Activated T-cell treated with anti-CD3 and anti-CD28 coated beads, Interleukin-2, amount 50 U/mL, for 4 hours (primary cell): ENCODE data around the gene RIC8B. TPM values are rescaled to one million over a fixed set of nuclear protein-coding genes. Genes with fewer than 3 reads are reported as not detected.
"Not testable (repeated sequence)": the region's sequence is repeated elsewhere in the genome, so short reads cannot be mapped to it uniquely, and the experiment has no call there.

Source experiments
- ATAC-seq, 2 donors: fragments of 200-7000 bp; cut with Tn5 transposase; one replicate each; pipeline ENCODE4 v1.10.0; 2021
- DNase-seq: peaks from one replicate; pipeline ENCODE4 v3.0.0-alpha.2; 2020
- H3K27me3 Mint-ChIP-seq: one replicate; pipeline ENCODE4 v1.8.0; 2021; ENCODE audit warnings: low read depth, mixed read lengths
- H3K36me3 Mint-ChIP-seq: one replicate; pipeline ENCODE4 v1.8.0; 2022; ENCODE audit warnings: mixed read lengths; ENCODE audit not compliant: insufficient read depth
- H3K4me1 Mint-ChIP-seq: one replicate; pipeline ENCODE4 v1.8.0; 2021; ENCODE audit warnings: low read depth, mixed read lengths
- H3K4me3 Mint-ChIP-seq: one replicate; pipeline ENCODE4 v1.8.0; 2021; ENCODE audit warnings: mild to moderate bottlenecking, moderate library complexity, mixed read lengths
- H3K9me3 Mint-ChIP-seq: one replicate; pipeline ENCODE4 v1.8.0; 2021; ENCODE audit warnings: mixed read lengths
- total RNA-seq, 3 donors: library from RNA; stranded (reverse); gene quantifications; one replicate each; pipeline ENCODE4 v1.2.1, GENCODE V29; 2021

RIC8B gene, protein sequence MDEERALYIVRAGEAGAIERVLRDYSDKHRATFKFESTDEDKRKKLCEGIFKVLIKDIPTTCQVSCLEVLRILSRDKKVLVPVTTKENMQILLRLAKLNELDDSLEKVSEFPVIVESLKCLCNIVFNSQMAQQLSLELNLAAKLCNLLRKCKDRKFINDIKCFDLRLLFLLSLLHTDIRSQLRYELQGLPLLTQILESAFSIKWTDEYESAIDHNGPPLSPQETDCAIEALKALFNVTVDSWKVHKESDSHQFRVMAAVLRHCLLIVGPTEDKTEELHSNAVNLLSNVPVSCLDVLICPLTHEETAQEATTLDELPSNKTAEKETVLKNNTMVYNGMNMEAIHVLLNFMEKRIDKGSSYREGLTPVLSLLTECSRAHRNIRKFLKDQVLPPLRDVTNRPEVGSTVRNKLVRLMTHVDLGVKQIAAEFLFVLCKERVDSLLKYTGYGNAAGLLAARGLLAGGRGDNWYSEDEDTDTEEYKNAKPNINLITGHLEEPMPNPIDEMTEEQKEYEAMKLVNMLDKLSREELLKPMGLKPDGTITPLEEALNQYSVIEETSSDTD
- total RNA-seq: 1 to 10 TPM; 7.4 to 8.6 (median 8.1) TPM

DNA sequence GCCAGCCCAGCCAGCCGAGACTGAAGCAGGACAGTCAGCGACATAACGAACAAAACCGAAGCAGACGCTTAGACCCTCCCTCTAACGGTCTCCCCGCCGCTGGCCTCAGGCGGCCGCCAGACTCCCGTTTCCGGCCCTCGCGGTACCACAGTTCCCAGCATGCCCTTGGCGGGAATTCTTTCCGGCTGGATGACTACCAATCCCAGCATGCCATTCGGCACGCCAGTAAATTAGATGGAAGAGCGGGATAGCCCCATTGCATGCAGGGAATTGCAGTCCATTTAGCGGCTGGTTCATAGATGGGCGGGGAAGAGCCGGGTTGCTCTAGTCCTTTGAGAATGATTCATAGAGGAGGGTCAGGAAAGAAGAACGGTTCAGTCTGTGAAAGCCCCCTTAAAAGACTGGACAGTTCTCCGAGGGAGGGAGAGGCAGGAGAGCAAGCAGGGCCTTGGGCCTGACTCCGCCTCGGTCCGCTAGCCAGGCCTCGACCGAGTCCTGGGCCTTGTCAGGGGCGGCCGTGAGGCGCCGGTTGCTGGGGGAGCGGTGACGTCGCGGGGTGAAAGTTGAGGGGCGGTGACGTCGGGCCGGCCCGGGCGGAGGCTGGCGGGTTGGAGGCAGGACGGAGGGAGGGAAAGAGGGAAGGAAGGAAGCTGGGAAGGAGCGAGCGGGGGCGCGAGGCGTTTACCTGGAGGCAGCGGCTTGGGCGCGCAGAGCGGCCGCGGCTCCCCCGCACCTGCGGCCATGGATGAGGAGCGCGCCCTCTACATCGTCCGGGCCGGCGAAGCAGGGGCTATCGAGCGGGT lies at the start of gene RIC8B:
Gene RIC8B, plus strand, starts transcription at position 678 of the 803 bp plus-strand sequence. Its CDS starts 64 bp downstream, at position 742.
- Mint-ChIP-seq H3K4me1 (peaks cover 27% of the 10 kb centered on the region), H3K4me3 (peak within 1 kb of the TSS; percentile 99), H3K36me3 (no peaks in the 10 kb centered on the region), H3K27me3 (no peaks in the 10 kb centered on the region), H3K9me3 (no peaks in the 10 kb centered on the region)
- ATAC-seq: peak; percentile 94
- DNase-seq: peak; percentile 74

DNA sequence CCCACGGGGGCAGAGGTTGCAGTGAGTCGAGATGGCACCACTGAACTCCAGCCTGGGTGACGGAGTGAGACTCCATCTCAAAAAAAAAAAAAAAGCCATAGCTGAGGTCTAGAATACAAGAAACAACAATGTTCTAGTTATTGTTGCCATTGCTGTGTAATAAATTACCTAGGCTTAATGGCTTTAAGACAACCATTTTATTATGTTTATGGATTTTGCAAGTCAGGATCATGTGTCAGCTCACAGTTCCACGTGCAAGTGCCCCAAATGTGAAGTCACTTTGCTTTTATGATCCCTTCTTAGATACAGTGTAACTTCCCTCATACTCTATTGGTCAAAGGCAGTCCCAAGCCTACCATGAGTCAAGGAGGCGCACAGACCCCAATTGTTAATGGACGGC lies 49.5 kb upstream of the RIC8B start:
- Mint-ChIP-seq H3K4me1 (no peaks in the 10 kb centered on the region), H3K27me3 (no peaks in the 10 kb centered on the region), H3K4me3 (no peak overlapping the region), H3K36me3 (no peaks in the 10 kb centered on the region), H3K9me3 (no peaks in the 10 kb centered on the region)
- DNase-seq (no peak), ATAC-seq (no peak)

DNA sequence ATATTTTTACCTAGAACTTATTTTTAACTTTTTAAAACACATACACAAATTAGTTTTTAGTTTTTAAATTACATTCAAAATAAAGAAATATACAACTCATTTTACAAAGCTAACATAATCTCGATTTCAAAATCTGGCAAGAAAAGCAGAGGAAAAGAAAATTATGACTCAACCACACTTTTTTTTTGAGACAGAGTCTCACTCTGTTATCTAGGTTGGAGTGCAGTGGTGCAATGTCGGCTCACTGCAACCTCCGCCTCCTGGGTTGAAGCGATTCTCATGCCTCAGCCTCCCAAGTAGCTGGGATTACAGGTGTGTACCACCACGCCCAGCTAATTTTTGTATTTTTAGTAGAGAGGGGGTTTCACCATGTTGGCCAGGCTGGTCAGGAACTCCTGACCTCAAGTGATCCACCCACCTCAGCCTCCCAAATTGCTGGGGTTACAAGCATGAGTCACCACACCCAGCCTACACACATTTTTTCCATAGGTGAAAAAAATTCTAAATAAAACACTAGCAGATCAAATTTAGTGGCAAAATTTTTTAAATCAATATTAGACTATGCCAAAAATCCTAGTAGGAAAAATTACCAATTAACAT lies 47.8 kb upstream of the RIC8B start:
- DNase-seq, H3K9me3 Mint-ChIP-seq, H3K27me3 Mint-ChIP-seq, H3K36me3 Mint-ChIP-seq, H3K4me1 Mint-ChIP-seq, ATAC-seq, H3K4me3 Mint-ChIP-seq: not testable (repeated sequence)

DNA sequence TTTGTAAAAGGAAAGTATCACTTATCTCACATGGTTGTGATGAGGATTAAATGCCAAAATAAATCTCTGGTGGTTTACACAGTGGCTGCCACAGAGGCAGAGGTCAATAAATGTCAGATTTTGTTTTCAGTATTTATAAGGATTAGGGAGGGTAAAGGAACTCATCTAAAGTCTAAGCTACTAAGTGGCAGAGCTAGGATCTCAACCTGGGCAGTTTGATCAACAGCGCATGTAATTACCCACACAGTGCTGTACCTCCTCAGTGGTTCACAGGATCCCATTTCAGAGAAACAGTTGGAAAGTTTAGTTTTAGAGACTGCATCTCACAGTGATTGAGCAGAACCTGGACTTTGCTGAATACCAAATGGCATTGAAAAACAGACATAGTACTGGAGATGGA lies 44.9 kb upstream of the RIC8B start:
- no peaks in the 10 kb centered on the region for H3K4me1 Mint-ChIP-seq
- no peak overlapping the region for H3K4me3 Mint-ChIP-seq
- H3K9me3 Mint-ChIP-seq: no peaks in the 10 kb centered on the region
- no peaks in the 10 kb centered on the region for H3K27me3 Mint-ChIP-seq
- no peaks in the 10 kb centered on the region for H3K36me3 Mint-ChIP-seq
- ATAC-seq (no peak), DNase-seq (no peak)

DNA sequence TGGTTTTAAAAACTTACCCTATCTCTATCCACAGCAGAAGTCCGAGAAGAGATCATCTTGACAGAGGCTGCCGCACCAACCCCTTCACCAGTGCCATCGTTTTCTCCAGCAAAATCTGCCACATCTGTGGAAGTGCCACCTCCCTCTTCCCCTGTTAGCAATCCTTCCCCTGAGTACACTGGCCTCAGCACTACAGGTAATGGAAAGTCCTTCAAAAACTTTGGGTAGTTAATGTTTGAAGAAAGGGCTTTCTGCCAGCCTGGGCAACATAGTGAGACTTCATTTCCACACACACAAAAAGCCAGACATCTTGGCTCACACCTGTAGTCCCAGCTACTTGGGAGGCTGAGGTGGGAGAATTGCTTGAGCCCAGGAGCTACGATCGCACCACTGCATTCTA lies 41.6 kb upstream of the RIC8B start:
- no peaks in the 10 kb centered on the region for H3K9me3 Mint-ChIP-seq

DNA sequence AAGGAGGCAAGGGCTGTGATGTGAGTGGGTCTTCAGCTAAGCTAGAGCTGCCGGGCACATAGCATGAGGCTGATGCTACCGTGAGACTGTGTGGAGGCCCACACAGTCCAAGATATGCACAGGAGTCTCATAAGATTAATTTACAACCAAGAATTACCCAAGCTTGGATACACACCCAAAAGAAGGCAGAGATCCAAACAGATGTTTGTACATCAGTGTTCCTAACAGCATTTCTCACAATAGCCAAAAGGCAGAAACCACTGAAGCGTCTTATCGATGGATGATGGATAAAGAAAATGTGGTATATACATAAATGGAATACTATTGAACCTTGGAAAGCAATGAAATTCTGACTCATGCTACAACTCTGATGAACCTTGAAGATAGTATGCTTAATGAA lies 40.8 kb upstream of the RIC8B start:
- no peaks in the 10 kb centered on the region for H3K27me3 Mint-ChIP-seq
- DNase-seq (no peak), ATAC-seq (no peak)
- no peak overlapping the region for H3K4me3 Mint-ChIP-seq
- no peaks in the 10 kb centered on the region for H3K36me3 Mint-ChIP-seq
- peaks cover 2% of the 10 kb centered on the region for H3K4me1 Mint-ChIP-seq
- no peaks in the 10 kb centered on the region for H3K9me3 Mint-ChIP-seq

More for the DNA sequence above, 41.6 kb upstream of the RIC8B start:
- DNase-seq (no peak), ATAC-seq (no peak)
- H3K4me1 Mint-ChIP-seq: peaks cover 2% of the 10 kb centered on the region
- no peak overlapping the region for H3K4me3 Mint-ChIP-seq
- no peaks in the 10 kb centered on the region for H3K36me3 Mint-ChIP-seq
- no peaks in the 10 kb centered on the region for H3K27me3 Mint-ChIP-seq

DNA sequence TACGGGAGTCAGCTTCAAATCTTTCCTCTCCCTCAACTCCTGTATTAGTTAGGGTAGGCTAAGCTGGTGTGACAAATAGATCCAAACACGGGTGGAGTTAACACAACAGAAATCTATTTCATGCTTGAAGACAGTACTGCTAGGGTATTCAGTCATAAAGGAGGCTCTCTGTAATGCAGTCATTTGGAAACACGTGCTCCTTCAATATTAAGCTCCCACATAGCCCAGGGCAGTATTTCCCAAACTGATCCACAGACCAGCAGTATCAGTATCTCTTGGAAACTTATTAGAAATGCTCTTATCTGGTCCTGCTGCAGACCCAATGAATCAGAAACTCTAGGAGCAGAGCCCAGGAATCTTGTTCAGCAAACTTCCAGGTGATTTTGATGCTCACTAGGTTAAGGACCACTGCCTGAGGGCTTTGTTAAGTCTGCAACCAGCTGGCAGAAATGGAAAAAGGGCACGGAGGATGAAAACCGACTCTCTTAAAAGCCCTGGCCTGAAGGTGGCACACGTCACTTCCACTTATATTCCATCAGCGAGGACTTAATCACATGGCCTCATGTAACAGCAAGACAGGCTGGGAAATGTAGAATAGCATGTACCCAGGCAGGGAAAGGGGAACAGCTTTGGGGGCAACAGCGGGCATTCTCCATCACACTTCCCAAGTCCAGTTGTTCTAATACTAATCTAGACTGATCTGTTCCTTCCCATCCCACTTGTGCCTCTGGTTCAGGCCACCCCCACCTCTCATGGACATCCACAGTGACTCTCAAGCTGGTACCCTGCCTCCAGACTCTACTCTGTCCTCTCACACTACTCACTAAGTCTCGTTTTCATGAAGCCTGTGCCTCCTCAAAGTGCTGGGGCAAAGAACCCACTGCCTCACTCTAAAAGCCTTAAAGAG lies 38.2 kb upstream of the RIC8B start:
- Mint-ChIP-seq H3K4me1 (peaks cover 2% of the 10 kb centered on the region), H3K27me3 (no peaks in the 10 kb centered on the region)
- no peak for DNase-seq

DNA sequence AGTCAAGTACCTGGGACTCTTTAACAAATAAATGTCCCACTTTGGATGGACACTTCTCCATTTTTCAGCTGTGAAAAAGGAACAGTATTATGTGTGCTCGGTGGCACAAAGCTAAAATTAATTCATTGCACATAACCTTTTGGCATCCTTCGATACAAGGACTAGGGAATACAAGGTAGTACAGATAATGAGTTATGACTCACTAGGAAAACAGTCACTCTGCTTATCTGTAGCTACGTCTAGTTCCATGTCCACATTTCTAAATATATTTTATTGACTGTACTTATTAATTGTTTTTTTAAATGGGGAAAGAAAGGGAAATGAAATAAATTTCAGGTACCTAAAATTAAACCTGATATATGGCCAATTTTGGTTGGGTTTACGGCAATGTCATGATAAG lies 35.2 kb upstream of the RIC8B start:
- Mint-ChIP-seq H3K27me3 (no peaks in the 10 kb centered on the region), H3K9me3 (no peaks in the 10 kb centered on the region), H3K4me3 (no peak overlapping the region), H3K4me1 (peaks cover 2% of the 10 kb centered on the region), H3K36me3 (no peaks in the 10 kb centered on the region)
- ATAC-seq: no peak
- no peak for DNase-seq

More for the DNA sequence above, 38.2 kb upstream of the RIC8B start:
- ATAC-seq: no peak
- no peaks in the 10 kb centered on the region for H3K36me3 Mint-ChIP-seq
- no peaks in the 10 kb centered on the region for H3K9me3 Mint-ChIP-seq
- no peak overlapping the region for H3K4me3 Mint-ChIP-seq

DNA sequence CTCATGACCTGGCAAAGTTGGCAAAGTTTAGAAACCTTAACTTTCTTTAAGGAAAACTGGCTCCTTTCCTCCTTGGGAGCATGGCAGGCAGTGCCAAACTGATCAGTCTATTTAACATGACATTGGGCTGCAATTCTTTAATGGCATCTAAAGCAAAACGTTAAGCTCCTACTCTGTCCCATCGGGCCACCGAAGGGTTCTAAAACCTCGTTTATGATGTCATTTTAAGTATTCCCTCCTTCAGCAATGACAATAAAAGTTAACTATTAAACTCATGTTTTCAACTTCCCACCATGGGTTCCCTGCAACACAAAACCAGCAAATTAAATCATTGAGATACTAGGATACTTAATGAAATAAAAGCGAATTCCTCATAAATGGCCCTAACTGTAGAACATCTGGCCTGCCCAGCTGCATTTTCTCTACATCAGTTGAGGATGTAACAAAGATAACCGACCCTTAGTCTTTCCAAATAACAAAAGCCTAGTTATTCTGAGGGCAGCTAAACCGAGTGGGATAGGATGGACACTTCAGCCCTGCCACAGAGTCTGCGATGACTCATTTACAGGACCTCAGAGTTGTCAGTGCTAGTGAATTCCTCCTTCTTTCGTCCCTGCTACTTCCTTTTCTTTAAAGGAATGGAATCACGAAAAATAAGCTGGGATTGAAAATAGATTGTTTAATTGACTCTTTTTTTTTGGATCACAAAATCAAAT lies 34.5 kb upstream of the RIC8B start:
- Mint-ChIP-seq H3K27me3 (no peaks in the 10 kb centered on the region), H3K4me1 (peaks cover 4% of the 10 kb centered on the region), H3K36me3 (no peaks in the 10 kb centered on the region), H3K4me3 (no peak overlapping the region), H3K9me3 (no peaks in the 10 kb centered on the region)
- DNase-seq: no peak
- no peak for ATAC-seq

DNA sequence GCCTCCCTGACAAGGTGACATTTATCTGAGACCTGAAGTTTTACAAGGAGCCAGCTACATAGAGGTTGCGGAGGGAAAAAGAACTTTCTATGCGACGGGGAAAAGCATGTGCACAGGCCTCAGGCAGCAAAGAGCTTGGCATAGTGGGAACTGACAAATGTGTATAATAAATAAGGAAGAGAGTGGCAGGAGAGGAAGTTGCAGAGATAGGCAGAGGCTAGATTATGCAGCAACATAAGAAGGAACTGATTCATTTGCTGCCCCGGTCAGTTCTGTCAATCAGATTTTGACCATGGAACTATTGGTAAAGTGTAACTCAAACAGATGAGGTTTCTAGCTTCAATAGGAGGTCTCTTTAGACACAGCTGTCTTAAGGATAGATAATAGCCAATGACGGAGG lies 33.7 kb upstream of the RIC8B start:
- Mint-ChIP-seq H3K27me3 (no peaks in the 10 kb centered on the region), H3K9me3 (no peaks in the 10 kb centered on the region), H3K4me3 (no peak overlapping the region), H3K4me1 (peaks cover 4% of the 10 kb centered on the region), H3K36me3 (no peaks in the 10 kb centered on the region)
- ATAC-seq: no peak
- no peak for DNase-seq

DNA sequence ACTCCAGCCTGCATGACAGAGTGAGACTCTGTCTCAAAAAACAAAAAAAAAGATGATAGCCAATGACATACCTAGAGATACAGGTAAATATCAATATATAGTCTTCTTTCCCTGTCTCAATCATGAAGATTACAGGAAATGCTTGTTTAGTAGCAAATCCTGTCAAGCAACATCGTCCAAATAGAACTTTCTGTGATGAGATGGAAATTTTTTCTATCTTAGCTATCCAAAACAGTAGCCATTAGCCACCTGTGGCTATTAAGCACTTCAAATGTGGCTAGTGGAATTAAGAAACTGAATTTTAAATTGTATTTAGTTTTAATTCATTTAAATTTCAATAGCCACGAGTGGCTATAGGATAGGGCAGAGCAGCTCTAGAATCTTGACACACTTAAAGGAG lies 33.2 kb upstream of the RIC8B start:
- no peak overlapping the region for H3K4me3 Mint-ChIP-seq
- H3K4me1 Mint-ChIP-seq: peaks cover 4% of the 10 kb centered on the region
- no peaks in the 10 kb centered on the region for H3K27me3 Mint-ChIP-seq
- no peaks in the 10 kb centered on the region for H3K9me3 Mint-ChIP-seq
- no peak for ATAC-seq
- no peak for DNase-seq
- H3K36me3 Mint-ChIP-seq: no peaks in the 10 kb centered on the region

DNA sequence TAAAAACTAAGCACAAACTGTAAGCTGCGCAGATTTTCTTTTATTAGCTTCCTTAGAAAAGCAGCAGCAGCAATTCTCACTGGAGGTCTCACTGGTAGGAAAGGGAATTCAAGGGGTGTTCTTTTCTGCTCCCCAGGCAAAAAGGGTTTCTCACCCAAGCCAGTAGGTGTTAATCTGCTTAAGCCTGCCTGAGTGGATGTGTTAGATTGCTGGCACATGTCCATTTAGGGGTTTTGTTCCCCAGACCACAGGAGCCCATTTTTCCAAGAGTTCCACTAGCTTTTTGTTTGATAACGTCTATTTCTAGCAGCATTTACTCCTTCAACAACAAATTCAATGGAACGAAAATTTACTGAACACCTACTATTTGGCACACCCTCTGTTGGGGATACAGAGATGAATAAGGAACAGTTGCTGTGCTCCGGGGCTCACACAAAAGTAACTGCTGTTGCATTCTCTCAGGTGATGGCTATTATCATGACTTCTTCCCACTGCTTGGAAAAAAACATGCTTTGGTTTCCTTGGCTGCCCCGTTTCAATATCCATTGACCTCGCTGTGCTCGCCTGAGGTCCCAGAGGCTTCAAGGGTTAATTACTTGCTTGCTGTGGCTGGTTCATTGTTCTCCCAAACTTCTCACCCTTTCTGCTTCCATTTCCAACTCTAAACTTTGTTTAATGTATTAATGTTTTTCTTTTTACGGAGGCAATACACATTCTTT lies 31.1 kb upstream of the RIC8B start:
- Mint-ChIP-seq H3K36me3 (no peaks in the 10 kb centered on the region), H3K9me3 (no peaks in the 10 kb centered on the region), H3K4me3 (no peak overlapping the region), H3K27me3 (no peaks in the 10 kb centered on the region), H3K4me1 (peaks cover 18% of the 10 kb centered on the region)
- no peak for DNase-seq
- ATAC-seq: no peak

DNA sequence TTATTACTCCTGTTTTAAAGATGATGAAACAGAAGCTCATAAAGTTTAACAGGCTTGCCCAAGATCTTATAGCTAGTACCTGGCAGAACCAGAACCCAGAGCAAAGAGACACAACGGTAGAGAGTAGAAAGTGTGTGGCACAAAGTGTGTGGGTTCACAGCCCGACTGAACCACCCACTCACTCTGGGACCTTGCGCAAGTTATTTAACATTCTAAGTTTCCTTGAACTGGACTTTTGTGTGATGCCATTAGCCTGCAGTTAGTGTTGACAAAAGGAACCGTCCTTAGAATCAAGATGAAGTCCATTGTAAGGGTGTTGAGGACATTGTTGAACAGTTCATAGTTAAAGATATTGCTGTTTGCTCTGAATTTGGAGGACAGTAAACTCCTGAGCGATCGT lies 29.9 kb upstream of the RIC8B start:
- ATAC-seq (no peak), DNase-seq (no peak)
- no peaks in the 10 kb centered on the region for H3K36me3 Mint-ChIP-seq
- H3K4me1 Mint-ChIP-seq: peaks cover 26% of the 10 kb centered on the region
- no peak overlapping the region for H3K4me3 Mint-ChIP-seq
- H3K9me3 Mint-ChIP-seq: no peaks in the 10 kb centered on the region
- H3K27me3 Mint-ChIP-seq: no peaks in the 10 kb centered on the region
